ENCODE measurements around the gene PF4V1. TPM values are rescaled to one million over a fixed set of nuclear protein-coding genes. Genes with fewer than 3 reads are reported as not detected.

PF4V1 gene
- total RNA-seq, 1 donor from 2014 or later, result not detected

GRCh38 chr4:73844806-73845205 lies 8.3 kb upstream of the PF4V1 start:
- DNase-seq (ENCODE audit: extremely low read depth, low read depth, low spot score), result no peak

- no peak for DNase-seq (ENCODE audit: extremely low read depth, low read depth, low spot score)
Measured at GRCh38 chr4:73847526-73848182, 5.4 kb upstream of the PF4V1 start.

GRCh38 chr4:73848183-73848777 lies 4.8 kb upstream of the PF4V1 start:
- no peak for DNase-seq (ENCODE audit: extremely low read depth, low read depth, low spot score)

GRCh38 chr4:73850261-73850970 lies 2.7 kb upstream of the PF4V1 start:
- no peak for DNase-seq (ENCODE audit: extremely low read depth, low read depth, low spot score)

- no peak for DNase-seq (ENCODE audit: extremely low read depth, low read depth, low spot score)
Measured at GRCh38 chr4:73851293-73851692, 1.8 kb upstream of the PF4V1 start.

GRCh38 chr4:73852771-73853170 lies 325 bp upstream of the PF4V1 start:
- no peak for DNase-seq (ENCODE audit: extremely low read depth, low read depth, low spot score)

GRCh38 chr4:73853718-73854473 lies 800 bp downstream of the PF4V1 start:
- no peak for DNase-seq (ENCODE audit: extremely low read depth, low read depth, low spot score)

- DNase-seq (ENCODE audit: extremely low read depth, low read depth, low spot score), result no peak
Measured at GRCh38 chr4:73855406-73855805, 2.3 kb downstream of the PF4V1 start.

GRCh38 chr4:73856518-73856917 lies 3.4 kb downstream of the PF4V1 start:
- no peak for DNase-seq (ENCODE audit: extremely low read depth, low read depth, low spot score)

GRCh38 chr4:73859614-73860088 lies 6.6 kb downstream of the PF4V1 start:
- DNase-seq (ENCODE audit: extremely low read depth, low read depth, low spot score), result no peak

- DNase-seq (ENCODE audit: extremely low read depth, low read depth, low spot score), result no peak
Measured at GRCh38 chr4:73860181-73860580, 7.1 kb downstream of the PF4V1 start.

- no peak for DNase-seq (ENCODE audit: extremely low read depth, low read depth, low spot score)
Measured at GRCh38 chr4:73860917-73861316, 7.8 kb downstream of the PF4V1 start.

GRCh38 chr4:73862322-73862721 lies 9.2 kb downstream of the PF4V1 start:
- DNase-seq (ENCODE audit: extremely low read depth, low read depth, low spot score), result no peak

- DNase-seq (ENCODE audit: extremely low read depth, low read depth, low spot score), result no peak
Measured at GRCh38 chr4:73864365-73864764, 11.3 kb downstream of the PF4V1 start.

- no peak for DNase-seq (ENCODE audit: extremely low read depth, low read depth, low spot score)
Measured at GRCh38 chr4:73864961-73865360, 11.9 kb downstream of the PF4V1 start.

GRCh38 chr4:73865431-73866096 lies 12.5 kb downstream of the PF4V1 start:
- DNase-seq (ENCODE audit: extremely low read depth, low read depth, low spot score), result no peak

GRCh38 chr4:73866246-73866645 lies 13.2 kb downstream of the PF4V1 start:
- no peak for DNase-seq (ENCODE audit: extremely low read depth, low read depth, low spot score)

GRCh38 chr4:73867783-73868182 lies 14.7 kb downstream of the PF4V1 start:
- no peak for DNase-seq (ENCODE audit: extremely low read depth, low read depth, low spot score)

- no peak for DNase-seq (ENCODE audit: extremely low read depth, low read depth, low spot score)
Measured at GRCh38 chr4:73868206-73869129, 15.4 kb downstream of the PF4V1 start.
